GM23338 (cell line): ENCODE measurements around the gene SLC38A10. TPM values are rescaled to one million over a fixed set of nuclear protein-coding genes. Genes with fewer than 3 reads are reported as not detected.

ENCODE experiments used
- EZH2 ChIP-seq: fragments of 200-600 bp; sonication (generic); IDR thresholded peaks from one replicate; pipeline ENCODE4 v1.8.0; 2017; ENCODE audit warnings: antibody characterized with exemption, mild to moderate bottlenecking, low read depth; ENCODE audit not compliant: unreplicated experiment
- EZH2phosphoT487 ChIP-seq: fragments of 200-600 bp; sonication (generic); IDR thresholded peaks from one replicate; pipeline ENCODE4 v1.8.1; 2018; ENCODE audit warnings: antibody characterized with exemption; ENCODE audit not compliant: unreplicated experiment
- JUNB ChIP-seq: IDR thresholded peaks from one replicate; pipeline ENCODE4 v1.6.1; 2016; ENCODE audit warnings: antibody characterized with exemption; ENCODE audit not compliant: unreplicated experiment
- NANOG ChIP-seq: IDR thresholded peaks from 2 replicates; pipeline ENCODE4 v1.6.1; 2016; ENCODE audit warnings: antibody characterized with exemption, borderline replicate concordance
- POLR2AphosphoS5 ChIP-seq: IDR thresholded peaks from 2 replicates; pipeline ENCODE4 v1.6.1; 2016; ENCODE audit warnings: antibody characterized with exemption, low read depth
- STAT1 ChIP-seq: IDR thresholded peaks from one replicate; pipeline ENCODE4 v1.6.1; 2016; ENCODE audit warnings: antibody characterized with exemption; ENCODE audit not compliant: unreplicated experiment
- ZNF114 ChIP-seq: fragments of 250-450 bp; sonication (Bioruptor Pico); IDR thresholded peaks from 2 replicates; pipeline ENCODE4 v1.5.0; 2020; ENCODE audit warnings: mild to moderate bottlenecking, moderate library complexity
- ZNF331 ChIP-seq: fragments of 250-450 bp; sonication (Bioruptor Pico); IDR thresholded peaks from 2 replicates; pipeline ENCODE4 v1.5.0; 2020; ENCODE audit warnings: low read depth, mild to moderate bottlenecking, moderate library complexity
- polyA plus RNA-seq: library from polyadenylated mRNA; unstranded; fragments of >200 nt; fragmentation: Nextera tagmentation; extraction: Ambion mirVana; gene quantifications from 2 replicates; pipeline ENCODE4 v1.2.1, GENCODE V29; 2016
- total RNA-seq: library from RNA; depleted of rRNA; stranded (reverse); fragments of >200 nt; shearing (Covaris generic); gene quantifications from 2 replicates; pipeline ENCODE4 v1.2.3, GENCODE V29; 2014
- TF ChIP-seq, protein P1 (sequence below): fragments of 250-450 bp; sonication (Bioruptor Pico); IDR thresholded peaks from 2 replicates; pipeline ENCODE4 v1.5.0; 2020; ENCODE audit warnings: mild to moderate bottlenecking, moderate library complexity
- TF ChIP-seq, protein P2 (sequence below): IDR thresholded peaks from one replicate; pipeline ENCODE4 v1.6.1; 2018; ENCODE audit warnings: antibody characterized with exemption; ENCODE audit not compliant: unreplicated experiment
- TF ChIP-seq, protein P3 (sequence below), 2 experiments: fragments of 200-600 bp in 1 of 2; sonication (generic) in 1 of 2; conservative IDR thresholded peaks; 2 replicates each; pipeline versions ENCODE4 v1.5.1 to v1.6.1; 2016 to 2017; ENCODE audit warnings: antibody characterized with exemption in 2 of 2, low read depth in 2 of 2, mild to moderate bottlenecking in 2 of 2, moderate library complexity in 1 of 2

Gene SLC38A10
- total and polyA plus RNA-seq, 2 experiments from 2014 or later: 17.1 to 55.8 TPM

DNA sequence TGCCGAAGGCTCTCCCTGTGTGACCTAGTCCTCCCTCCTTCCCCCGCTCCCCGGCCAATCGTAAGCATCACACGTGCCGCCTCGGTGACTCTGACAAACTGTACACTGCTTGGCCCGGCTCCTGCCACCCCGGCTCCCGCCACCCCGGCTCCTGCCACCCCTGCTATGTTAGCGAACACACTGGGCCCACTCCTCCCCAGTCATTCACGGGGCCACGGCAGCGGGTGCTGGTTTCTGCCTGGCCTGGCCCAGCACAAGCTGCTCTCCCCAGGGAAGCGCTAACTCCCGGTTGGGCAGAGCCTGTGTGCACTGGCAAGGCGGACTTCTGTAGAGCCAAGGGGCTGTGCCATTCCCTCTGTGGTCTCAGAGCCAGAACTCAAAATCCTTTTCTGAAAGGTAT is 34.0 kb downstream of the SLC38A10 start (continued):
- TF ChIP-seq, protein P1, sequence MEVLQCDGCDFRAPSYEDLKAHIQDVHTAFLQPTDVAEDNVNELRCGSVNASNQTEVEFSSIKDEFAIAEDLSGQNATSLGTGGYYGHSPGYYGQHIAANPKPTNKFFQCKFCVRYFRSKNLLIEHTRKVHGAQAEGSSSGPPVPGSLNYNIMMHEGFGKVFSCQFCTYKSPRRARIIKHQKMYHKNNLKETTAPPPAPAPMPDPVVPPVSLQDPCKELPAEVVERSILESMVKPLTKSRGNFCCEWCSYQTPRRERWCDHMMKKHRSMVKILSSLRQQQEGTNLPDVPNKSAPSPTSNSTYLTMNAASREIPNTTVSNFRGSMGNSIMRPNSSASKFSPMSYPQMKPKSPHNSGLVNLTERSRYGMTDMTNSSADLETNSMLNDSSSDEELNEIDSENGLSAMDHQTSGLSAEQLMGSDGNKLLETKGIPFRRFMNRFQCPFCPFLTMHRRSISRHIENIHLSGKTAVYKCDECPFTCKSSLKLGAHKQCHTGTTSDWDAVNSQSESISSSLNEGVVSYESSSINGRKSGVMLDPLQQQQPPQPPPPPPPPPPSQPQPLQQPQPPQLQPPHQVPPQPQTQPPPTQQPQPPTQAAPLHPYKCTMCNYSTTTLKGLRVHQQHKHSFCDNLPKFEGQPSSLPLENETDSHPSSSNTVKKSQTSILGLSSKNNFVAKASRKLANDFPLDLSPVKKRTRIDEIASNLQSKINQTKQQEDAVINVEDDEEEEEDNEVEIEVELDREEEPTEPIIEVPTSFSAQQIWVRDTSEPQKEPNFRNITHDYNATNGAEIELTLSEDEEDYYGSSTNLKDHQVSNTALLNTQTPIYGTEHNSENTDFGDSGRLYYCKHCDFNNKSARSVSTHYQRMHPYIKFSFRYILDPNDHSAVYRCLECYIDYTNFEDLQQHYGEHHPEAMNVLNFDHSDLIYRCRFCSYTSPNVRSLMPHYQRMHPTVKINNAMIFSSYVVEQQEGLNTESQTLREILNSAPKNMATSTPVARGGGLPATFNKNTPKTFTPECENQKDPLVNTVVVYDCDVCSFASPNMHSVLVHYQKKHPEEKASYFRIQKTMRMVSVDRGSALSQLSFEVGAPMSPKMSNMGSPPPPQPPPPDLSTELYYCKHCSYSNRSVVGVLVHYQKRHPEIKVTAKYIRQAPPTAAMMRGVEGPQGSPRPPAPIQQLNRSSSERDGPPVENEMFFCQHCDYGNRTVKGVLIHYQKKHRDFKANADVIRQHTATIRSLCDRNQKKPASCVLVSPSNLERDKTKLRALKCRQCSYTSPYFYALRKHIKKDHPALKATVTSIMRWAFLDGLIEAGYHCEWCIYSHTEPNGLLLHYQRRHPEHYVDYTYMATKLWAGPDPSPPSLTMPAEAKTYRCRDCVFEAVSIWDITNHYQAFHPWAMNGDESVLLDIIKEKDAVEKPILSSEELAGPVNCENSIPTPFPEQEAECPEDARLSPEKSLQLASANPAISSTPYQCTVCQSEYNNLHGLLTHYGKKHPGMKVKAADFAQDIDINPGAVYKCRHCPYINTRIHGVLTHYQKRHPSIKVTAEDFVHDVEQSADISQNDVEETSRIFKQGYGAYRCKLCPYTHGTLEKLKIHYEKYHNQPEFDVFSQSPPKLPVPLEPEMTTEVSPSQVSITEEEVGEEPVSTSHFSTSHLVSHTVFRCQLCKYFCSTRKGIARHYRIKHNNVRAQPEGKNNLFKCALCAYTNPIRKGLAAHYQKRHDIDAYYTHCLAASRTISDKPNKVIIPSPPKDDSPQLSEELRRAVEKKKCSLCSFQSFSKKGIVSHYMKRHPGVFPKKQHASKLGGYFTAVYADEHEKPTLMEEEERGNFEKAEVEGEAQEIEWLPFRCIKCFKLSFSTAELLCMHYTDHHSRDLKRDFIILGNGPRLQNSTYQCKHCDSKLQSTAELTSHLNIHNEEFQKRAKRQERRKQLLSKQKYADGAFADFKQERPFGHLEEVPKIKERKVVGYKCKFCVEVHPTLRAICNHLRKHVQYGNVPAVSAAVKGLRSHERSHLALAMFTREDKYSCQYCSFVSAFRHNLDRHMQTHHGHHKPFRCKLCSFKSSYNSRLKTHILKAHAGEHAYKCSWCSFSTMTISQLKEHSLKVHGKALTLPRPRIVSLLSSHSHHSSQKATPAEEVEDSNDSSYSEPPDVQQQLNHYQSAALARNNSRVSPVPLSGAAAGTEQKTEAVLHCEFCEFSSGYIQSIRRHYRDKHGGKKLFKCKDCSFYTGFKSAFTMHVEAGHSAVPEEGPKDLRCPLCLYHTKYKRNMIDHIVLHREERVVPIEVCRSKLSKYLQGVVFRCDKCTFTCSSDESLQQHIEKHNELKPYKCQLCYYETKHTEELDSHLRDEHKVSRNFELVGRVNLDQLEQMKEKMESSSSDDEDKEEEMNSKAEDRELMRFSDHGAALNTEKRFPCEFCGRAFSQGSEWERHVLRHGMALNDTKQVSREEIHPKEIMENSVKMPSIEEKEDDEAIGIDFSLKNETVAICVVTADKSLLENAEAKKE (CRISPR knock-in tag): no peak
- TF ChIP-seq EZH2: no peak
- no peak for TF ChIP-seq ZNF114 (CRISPR knock-in tag)
- no peak for TF ChIP-seq STAT1
- TF ChIP-seq ZNF331: no peak
- TF ChIP-seq NANOG: no peak
- TF ChIP-seq, protein P2, sequence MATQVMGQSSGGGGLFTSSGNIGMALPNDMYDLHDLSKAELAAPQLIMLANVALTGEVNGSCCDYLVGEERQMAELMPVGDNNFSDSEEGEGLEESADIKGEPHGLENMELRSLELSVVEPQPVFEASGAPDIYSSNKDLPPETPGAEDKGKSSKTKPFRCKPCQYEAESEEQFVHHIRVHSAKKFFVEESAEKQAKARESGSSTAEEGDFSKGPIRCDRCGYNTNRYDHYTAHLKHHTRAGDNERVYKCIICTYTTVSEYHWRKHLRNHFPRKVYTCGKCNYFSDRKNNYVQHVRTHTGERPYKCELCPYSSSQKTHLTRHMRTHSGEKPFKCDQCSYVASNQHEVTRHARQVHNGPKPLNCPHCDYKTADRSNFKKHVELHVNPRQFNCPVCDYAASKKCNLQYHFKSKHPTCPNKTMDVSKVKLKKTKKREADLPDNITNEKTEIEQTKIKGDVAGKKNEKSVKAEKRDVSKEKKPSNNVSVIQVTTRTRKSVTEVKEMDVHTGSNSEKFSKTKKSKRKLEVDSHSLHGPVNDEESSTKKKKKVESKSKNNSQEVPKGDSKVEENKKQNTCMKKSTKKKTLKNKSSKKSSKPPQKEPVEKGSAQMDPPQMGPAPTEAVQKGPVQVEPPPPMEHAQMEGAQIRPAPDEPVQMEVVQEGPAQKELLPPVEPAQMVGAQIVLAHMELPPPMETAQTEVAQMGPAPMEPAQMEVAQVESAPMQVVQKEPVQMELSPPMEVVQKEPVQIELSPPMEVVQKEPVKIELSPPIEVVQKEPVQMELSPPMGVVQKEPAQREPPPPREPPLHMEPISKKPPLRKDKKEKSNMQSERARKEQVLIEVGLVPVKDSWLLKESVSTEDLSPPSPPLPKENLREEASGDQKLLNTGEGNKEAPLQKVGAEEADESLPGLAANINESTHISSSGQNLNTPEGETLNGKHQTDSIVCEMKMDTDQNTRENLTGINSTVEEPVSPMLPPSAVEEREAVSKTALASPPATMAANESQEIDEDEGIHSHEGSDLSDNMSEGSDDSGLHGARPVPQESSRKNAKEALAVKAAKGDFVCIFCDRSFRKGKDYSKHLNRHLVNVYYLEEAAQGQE: no peak
- TF ChIP-seq, protein P3, sequence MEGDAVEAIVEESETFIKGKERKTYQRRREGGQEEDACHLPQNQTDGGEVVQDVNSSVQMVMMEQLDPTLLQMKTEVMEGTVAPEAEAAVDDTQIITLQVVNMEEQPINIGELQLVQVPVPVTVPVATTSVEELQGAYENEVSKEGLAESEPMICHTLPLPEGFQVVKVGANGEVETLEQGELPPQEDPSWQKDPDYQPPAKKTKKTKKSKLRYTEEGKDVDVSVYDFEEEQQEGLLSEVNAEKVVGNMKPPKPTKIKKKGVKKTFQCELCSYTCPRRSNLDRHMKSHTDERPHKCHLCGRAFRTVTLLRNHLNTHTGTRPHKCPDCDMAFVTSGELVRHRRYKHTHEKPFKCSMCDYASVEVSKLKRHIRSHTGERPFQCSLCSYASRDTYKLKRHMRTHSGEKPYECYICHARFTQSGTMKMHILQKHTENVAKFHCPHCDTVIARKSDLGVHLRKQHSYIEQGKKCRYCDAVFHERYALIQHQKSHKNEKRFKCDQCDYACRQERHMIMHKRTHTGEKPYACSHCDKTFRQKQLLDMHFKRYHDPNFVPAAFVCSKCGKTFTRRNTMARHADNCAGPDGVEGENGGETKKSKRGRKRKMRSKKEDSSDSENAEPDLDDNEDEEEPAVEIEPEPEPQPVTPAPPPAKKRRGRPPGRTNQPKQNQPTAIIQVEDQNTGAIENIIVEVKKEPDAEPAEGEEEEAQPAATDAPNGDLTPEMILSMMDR (conservative IDR thresholded peaks at IDR 0.05; ENCODE audit: low read depth in 2 of 2): no peak
- TF ChIP-seq EZH2phosphoT487: no peak
- no peak for TF ChIP-seq POLR2AphosphoS5
- no peak for TF ChIP-seq JUNB
